BLaER1 treated with 17β-estradiol and CSF1 and Interleukin-3, amounts not matched to agents 10 nM and 100 nM (cell line): ENCODE data around the gene TAB2.

Experiments
- H3K27ac ChIP-seq, 11 experiments: shearing (Covaris generic); formaldehyde crosslinking; 2 replicates each; pipeline ENCODE4 v1.8.1; 2022
- H3K27me3 ChIP-seq, 11 experiments: shearing (Covaris generic); formaldehyde crosslinking; 2 replicates each; pipeline ENCODE4 v1.8.1; 2022
- H3K36me3 ChIP-seq, 11 experiments: shearing (Covaris generic); formaldehyde crosslinking; 2 replicates each; pipeline ENCODE4 v1.8.1; 2022
- H3K4me1 ChIP-seq, 10 experiments: shearing (Covaris generic); formaldehyde crosslinking; 2 replicates each; pipeline ENCODE4 v1.8.1; 2022
- H3K4me2 ChIP-seq, 11 experiments: shearing (Covaris generic); formaldehyde crosslinking; 2 replicates each; pipeline ENCODE4 v1.8.1; 2022
- H3K4me3 ChIP-seq, 10 experiments: shearing (Covaris generic); formaldehyde crosslinking; 2 replicates each; pipeline ENCODE4 v1.8.1; 2022
- H3K9ac ChIP-seq, 11 experiments: shearing (Covaris generic); formaldehyde crosslinking; 2 replicates each; pipeline ENCODE4 v1.8.1; 2022
- H3K9me3 ChIP-seq, 11 experiments: shearing (Covaris generic); formaldehyde crosslinking; replicated peaks in 1 of 11; 2 replicates each; pipeline ENCODE4 v1.8.1; 2022
- H4K20me1 ChIP-seq, 11 experiments: shearing (Covaris generic); formaldehyde crosslinking; 2 replicates each; pipeline ENCODE4 v1.8.1; 2022
- Cebpa-rat ChIP-seq, 11 experiments: shearing (Covaris generic); IDR thresholded peaks; 2 replicates each; pipeline ENCODE4 v1.8.1; 2022

The TAB2 gene

DNA sequence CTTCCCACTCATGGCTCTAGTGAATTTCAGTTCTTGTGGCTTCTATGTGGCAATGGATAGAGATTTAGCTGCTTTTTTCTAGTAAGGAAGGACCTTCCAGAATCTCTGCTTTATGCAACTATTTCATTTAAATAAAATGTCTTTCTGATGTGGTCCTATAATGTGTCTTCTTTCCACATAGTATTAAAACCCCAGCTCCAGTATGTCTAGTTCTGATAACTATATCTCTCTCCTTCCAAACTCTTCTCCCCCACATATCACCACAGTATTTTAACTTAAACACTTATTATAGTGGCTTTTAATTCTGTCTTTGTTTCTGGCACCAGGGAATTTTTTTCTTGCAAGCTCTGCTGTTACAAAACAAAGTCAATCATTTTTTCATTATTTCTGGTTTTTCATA, 41.9 kb downstream of the TAB2 start:
- H3K4me1 ChIP-seq, result peaks cover 0 to 64% (median 6%) of the 10 kb centered on the region in 10 experiments; a peak in 12 of 20 replicates
- H3K36me3 ChIP-seq, result peaks cover 28 to 78% (median 46%) of the 10 kb centered on the region in 11 experiments; a peak in 21 of 22 replicates
- H3K4me2 ChIP-seq, result peak overlapping the region in 1 of 11 experiments; percentile 37; a peak in 1 of 22 replicates
- no peak overlapping the region for H3K4me3 ChIP-seq
- H3K9ac ChIP-seq, result no peak overlapping the region
- H3K27ac ChIP-seq, result no peak overlapping the region
- H3K9me3 ChIP-seq, result peaks cover 0 to 28% (median 19%) of the 10 kb centered on the region in 11 experiments; a peak in 18 of 22 replicates
- H3K27me3 ChIP-seq, result no peaks in the 10 kb centered on the region
- TF ChIP-seq Cebpa-rat (IDR thresholded peaks at IDR 0.05), result no peak
- H4K20me1 ChIP-seq, result peaks cover 41 to 100% (median 74%) of the 10 kb centered on the region in 11 experiments; a peak in 20 of 22 replicates

DNA sequence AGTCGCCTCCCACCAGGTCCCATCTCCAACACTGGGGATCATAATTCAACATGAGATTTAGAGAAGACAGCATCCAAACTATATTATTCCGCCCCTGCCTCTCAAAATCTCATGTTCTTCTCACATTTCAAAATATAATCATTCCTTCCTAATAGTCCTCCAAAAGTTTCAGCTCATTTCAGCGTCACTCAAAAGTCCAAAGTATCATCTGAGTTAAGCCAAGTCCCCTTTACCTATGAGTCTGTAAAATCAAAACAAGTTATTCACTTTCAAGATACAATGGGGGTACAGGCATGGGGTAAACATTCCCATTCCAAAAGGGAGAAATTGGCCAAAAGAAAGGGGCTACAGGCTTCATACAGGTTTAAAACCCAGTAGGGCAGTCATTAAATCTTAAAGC, 43.0 kb downstream of the TAB2 start:
- no peak overlapping the region for H3K9ac ChIP-seq
- peaks cover 50 to 100% (median 73%) of the 10 kb centered on the region in 11 experiments; a peak in 20 of 22 replicates for H4K20me1 ChIP-seq
- H3K36me3 ChIP-seq, result peaks cover 19 to 71% (median 44%) of the 10 kb centered on the region in 11 experiments; a peak in 21 of 22 replicates
- H3K27ac ChIP-seq, result no peak overlapping the region
- H3K4me1 ChIP-seq, result peaks cover under 1 to 75% (median 10%) of the 10 kb centered on the region in 10 experiments; a peak in 16 of 20 replicates
- H3K4me2 ChIP-seq, result peak overlapping the region in 2 of 11 experiments; percentile 10 to 44; a peak in 4 of 22 replicates
- H3K27me3 ChIP-seq, result no peaks in the 10 kb centered on the region
- H3K4me3 ChIP-seq, result no peak overlapping the region
- TF ChIP-seq Cebpa-rat (IDR thresholded peaks at IDR 0.05), result no peak
- peaks cover 0 to 28% (median 19%) of the 10 kb centered on the region in 11 experiments; a peak in 18 of 22 replicates for H3K9me3 ChIP-seq

DNA sequence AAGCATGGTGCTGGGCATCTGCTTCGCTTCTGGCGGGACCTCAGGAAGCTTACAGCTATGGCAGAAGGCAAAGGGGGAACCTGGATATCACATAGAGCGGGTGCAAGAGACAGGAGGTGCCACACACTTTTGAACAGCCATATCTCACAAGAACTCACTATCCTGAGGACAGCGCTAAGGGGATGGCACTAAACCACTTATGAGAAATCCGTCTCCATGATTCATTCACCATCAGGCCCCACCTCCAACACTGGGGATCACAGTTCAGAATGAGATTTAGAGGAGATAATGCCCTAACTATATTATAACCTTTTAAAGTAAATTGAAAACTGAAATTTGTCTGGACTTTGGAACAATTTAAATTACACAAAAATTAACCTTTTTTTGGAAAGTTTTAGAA, 44.8 kb downstream of the TAB2 start:
- no peak for TF ChIP-seq Cebpa-rat (IDR thresholded peaks at IDR 0.05)
- Histone ChIP-seq H3K4me3 (no peak overlapping the region), H3K9me3 (peaks cover 0 to 28% (median 19%) of the 10 kb centered on the region in 11 experiments; a peak in 18 of 22 replicates), H3K27ac (no peak overlapping the region), H4K20me1 (peaks cover 44 to 100% (median 73%) of the 10 kb centered on the region in 11 experiments; a peak in 20 of 22 replicates), H3K4me2 (peak overlapping the region in 2 of 11 experiments; percentile 22; a peak in 1 of 22 replicates), H3K27me3 (no peaks in the 10 kb centered on the region), H3K9ac (no peak overlapping the region), H3K36me3 (peaks cover 14 to 63% (median 46%) of the 10 kb centered on the region in 11 experiments; a peak in 21 of 22 replicates), H3K4me1 (peaks cover 11 to 91% (median 19%) of the 10 kb centered on the region in 10 experiments; a peak in 18 of 20 replicates)

DNA sequence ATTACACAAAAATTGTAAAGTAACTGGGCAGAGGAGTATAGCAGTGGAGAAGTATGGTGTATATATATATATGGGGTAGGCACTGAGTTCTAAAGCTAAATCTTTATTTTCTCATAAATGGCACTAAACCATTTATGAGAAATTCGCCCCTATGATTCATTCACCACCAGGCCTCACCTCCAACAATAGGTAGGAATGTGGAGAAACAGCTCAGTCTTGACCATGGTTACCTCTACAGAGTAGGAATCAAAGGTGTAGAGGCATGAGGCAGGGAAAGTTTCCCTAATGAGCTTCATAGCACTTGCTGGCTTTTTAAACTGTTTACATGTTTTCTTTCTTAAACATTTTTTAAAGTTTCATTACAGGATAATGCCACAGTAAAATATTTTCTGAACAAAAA, 45.6 kb downstream of the TAB2 start:
- Histone ChIP-seq H3K27me3 (no peaks in the 10 kb centered on the region), H3K27ac (no peak overlapping the region), H4K20me1 (peaks cover 44 to 100% (median 76%) of the 10 kb centered on the region in 11 experiments; a peak in 19 of 22 replicates), H3K4me2 (no peak overlapping the region), H3K4me3 (no peak overlapping the region), H3K4me1 (peaks cover 7 to 93% (median 18%) of the 10 kb centered on the region in 10 experiments; a peak in 16 of 20 replicates), H3K9ac (no peak overlapping the region), H3K9me3 (peaks cover 0 to 28% (median 19%) of the 10 kb centered on the region in 11 experiments; a peak in 18 of 22 replicates), H3K36me3 (peaks cover 16 to 67% (median 50%) of the 10 kb centered on the region in 11 experiments; a peak in 21 of 22 replicates)
- no peak for TF ChIP-seq Cebpa-rat (IDR thresholded peaks at IDR 0.05)

DNA sequence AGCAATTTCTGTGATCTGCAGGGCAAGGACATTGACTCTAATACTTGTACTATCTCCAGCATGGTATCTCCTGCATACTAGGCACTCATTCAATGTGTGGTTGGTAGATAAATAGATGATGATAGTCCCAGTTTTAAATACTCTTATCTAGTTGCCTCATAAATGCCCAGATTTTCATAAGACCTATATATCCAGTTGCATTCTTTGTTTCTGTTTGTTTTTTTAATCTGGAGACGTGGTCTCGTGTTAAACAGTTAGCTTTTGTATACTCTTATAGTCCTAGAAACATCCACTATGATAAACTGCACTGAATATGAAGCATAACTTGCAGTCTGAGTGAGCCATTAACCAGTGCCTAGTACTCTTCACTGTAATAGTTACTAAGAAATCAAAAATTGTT, 47.0 kb downstream of the TAB2 start:
- Histone ChIP-seq H3K27ac (no peak overlapping the region), H3K9ac (no peak overlapping the region), H3K36me3 (peaks cover 16 to 61% (median 46%) of the 10 kb centered on the region in 11 experiments; a peak in 21 of 22 replicates), H3K9me3 (peaks cover 0 to 26% (median 19%) of the 10 kb centered on the region in 11 experiments; a peak in 18 of 22 replicates), H4K20me1 (peaks cover 46 to 100% (median 84%) of the 10 kb centered on the region in 11 experiments; a peak in 19 of 22 replicates), H3K4me3 (no peak overlapping the region), H3K27me3 (no peaks in the 10 kb centered on the region), H3K4me2 (peak overlapping the region in 2 of 11 experiments; percentile 39 to 44; a peak in 4 of 22 replicates), H3K4me1 (peaks cover 7 to 92% (median 18%) of the 10 kb centered on the region in 10 experiments; a peak in 16 of 20 replicates)
- no peak for TF ChIP-seq Cebpa-rat (IDR thresholded peaks at IDR 0.05)

DNA sequence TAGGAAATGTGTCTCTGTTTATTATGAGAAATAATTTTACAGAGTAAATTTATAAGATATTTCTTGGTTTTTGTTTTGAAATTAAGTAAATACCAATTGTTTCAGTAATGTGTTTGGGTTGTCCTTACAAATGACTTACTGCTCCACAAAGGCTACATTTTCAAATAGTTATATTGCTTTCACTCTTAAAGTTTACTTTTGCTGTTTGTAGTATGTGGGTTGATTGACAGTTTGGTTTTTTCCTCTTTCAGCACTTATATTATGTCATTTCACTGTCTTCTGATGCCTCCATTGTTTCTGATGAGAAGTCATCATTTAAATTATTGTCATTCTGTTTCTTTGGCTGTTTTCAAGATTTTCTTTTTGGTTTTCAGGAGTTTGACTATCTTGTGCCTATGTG, 47.7 kb downstream of the TAB2 start:
- Histone ChIP-seq H3K4me3 (no peak overlapping the region), H3K9ac (no peak overlapping the region), H3K4me1 (peaks cover 9 to 92% (median 18%) of the 10 kb centered on the region in 10 experiments; a peak in 17 of 20 replicates), H3K4me2 (peak overlapping the region in 6 of 11 experiments; percentile 5 to 57 (median 40); a peak in 6 of 22 replicates), H4K20me1 (peaks cover 44 to 100% (median 82%) of the 10 kb centered on the region in 11 experiments; a peak in 19 of 22 replicates), H3K27me3 (no peaks in the 10 kb centered on the region), H3K27ac (no peak overlapping the region), H3K36me3 (peaks cover 19 to 60% (median 46%) of the 10 kb centered on the region in 11 experiments; a peak in 21 of 22 replicates), H3K9me3 (peaks cover 0 to 22% (median 16%) of the 10 kb centered on the region in 11 experiments; a peak in 18 of 22 replicates)
- TF ChIP-seq Cebpa-rat (IDR thresholded peaks at IDR 0.05), result no peak

DNA sequence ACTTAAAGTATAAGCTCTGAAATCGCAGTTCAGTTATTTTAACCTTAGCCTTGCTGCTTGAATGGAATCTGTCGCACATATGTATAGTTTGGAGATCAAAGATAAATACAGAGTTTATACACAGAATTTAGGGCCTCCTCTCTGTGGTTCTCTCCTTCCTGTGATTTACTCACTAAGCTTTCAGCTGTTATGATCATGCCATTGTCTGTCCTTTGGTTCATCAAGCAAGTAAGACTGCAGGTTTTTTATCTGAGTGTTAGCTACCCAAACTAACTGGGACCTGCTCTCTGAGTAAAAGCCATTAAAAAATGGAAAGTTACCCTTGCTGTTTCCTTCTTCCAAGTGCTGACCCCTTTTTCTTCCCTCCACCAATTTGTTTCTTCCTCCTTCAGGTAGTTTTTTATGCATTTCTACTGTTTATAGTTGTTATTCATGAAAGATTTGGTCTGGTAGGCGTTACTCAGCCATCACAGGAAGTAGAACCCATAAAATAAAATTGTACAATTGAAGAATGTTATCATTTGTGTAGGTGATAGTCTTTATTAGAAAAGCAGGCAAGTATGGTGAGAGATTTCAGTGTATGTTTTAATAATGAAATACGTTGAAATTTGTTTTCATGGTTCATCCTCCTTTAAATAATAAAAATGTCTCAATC, 48.9 kb downstream of the TAB2 start:
- peaks cover 0 to 10% (median 4%) of the 10 kb centered on the region in 11 experiments; a peak in 17 of 22 replicates for H3K9me3 ChIP-seq
- H3K36me3 ChIP-seq, result peaks cover 20 to 60% (median 42%) of the 10 kb centered on the region in 11 experiments; a peak in 21 of 22 replicates
- H3K9ac ChIP-seq, result no peak overlapping the region
- no peak for TF ChIP-seq Cebpa-rat (IDR thresholded peaks at IDR 0.05)
- H4K20me1 ChIP-seq, result peaks cover 36 to 100% (median 81%) of the 10 kb centered on the region in 11 experiments; a peak in 19 of 22 replicates
- H3K27ac ChIP-seq, result no peak overlapping the region
- no peak overlapping the region for H3K4me3 ChIP-seq
- peaks cover 20 to 92% (median 28%) of the 10 kb centered on the region in 10 experiments for H3K4me1 ChIP-seq
- peak overlapping the region in 9 of 11 experiments; percentile 5 to 57 (median 32); a peak in 14 of 22 replicates for H3K4me2 ChIP-seq
- H3K27me3 ChIP-seq, result no peaks in the 10 kb centered on the region

DNA sequence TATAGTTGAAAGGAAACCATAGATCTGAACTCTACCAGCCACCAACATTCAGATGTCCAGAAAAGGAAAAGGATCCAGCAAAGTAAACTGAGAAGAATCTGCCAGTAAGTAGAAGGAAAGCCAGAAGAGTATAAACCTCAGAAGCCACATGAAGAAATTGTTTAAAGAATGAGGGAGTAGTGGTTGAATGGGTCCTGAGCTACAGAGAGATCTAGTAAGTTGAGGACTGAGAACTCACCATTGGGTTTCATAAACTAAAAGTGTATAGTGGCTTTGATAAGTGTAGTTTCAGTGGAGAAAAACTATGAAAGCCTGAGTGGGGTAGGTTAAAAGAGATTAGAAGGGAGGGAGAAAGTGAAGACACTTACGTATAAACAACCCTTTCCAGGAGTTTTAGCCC, 50.6 kb downstream of the TAB2 start:
- peaks cover 34 to 94% (median 44%) of the 10 kb centered on the region in 10 experiments for H3K4me1 ChIP-seq
- H3K27ac ChIP-seq, result no peak overlapping the region
- peak overlapping the region in 3 of 11 experiments; percentile 2 to 56 (median 17); a peak in 2 of 22 replicates for H3K4me2 ChIP-seq
- H3K27me3 ChIP-seq, result no peaks in the 10 kb centered on the region
- no peak overlapping the region for H3K9ac ChIP-seq
- no peak overlapping the region for H3K4me3 ChIP-seq
- TF ChIP-seq Cebpa-rat (IDR thresholded peaks at IDR 0.05), result no peak
- H3K9me3 ChIP-seq, result peaks cover 0 to 2% (median 0%) of the 10 kb centered on the region in 11 experiments; a peak in 2 of 22 replicates
- H4K20me1 ChIP-seq, result peaks cover 31 to 100% (median 85%) of the 10 kb centered on the region in 11 experiments; a peak in 20 of 22 replicates
- peaks cover 9 to 64% (median 36%) of the 10 kb centered on the region in 11 experiments; a peak in 20 of 22 replicates for H3K36me3 ChIP-seq
